Measurements from ENCODE around the gene TIMM10. TPM values are rescaled to one million over a fixed set of nuclear protein-coding genes. Genes with fewer than 3 reads are reported as not detected.
A peak's percentile ranks its signal among the peaks of the same experiment; 100 is the strongest.

Gene TIMM10
- total RNA-seq, 1 donor from 2014 or later, result 43.1 TPM

GRCh38 chr11:57504511-57504910 lies 26.0 kb downstream of the TIMM10 start:
- no peak overlapping the region for H3K4me3 ChIP-seq (ENCODE audit: low read depth, low read length)
- no peak for DNase-seq (ENCODE audit: low read depth)
- no peak for TF ChIP-seq CTCF (conservative IDR thresholded peaks at IDR 0.05; ENCODE audit: low read depth, low read length)

GRCh38 chr11:57502870-57503269 lies 27.7 kb downstream of the TIMM10 start:
- no peak for DNase-seq (ENCODE audit: low read depth)
- H3K4me3 ChIP-seq (ENCODE audit: low read depth, low read length), result no peak overlapping the region
- TF ChIP-seq CTCF (conservative IDR thresholded peaks at IDR 0.05; ENCODE audit: low read depth, low read length), result no peak

- DNase-seq (ENCODE audit: low read depth), result no peak
- H3K4me3 ChIP-seq (ENCODE audit: low read depth, low read length), result no peak overlapping the region
- TF ChIP-seq CTCF (conservative IDR thresholded peaks at IDR 0.05; ENCODE audit: low read depth, low read length), result no peak
These were observed 28.2 kb downstream of the TIMM10 start for GRCh38 chr11:57502376-57502775.

- TF ChIP-seq CTCF (conservative IDR thresholded peaks at IDR 0.05; ENCODE audit: low read depth, low read length), result no peak
- no peak overlapping the region for H3K4me3 ChIP-seq (ENCODE audit: low read depth, low read length)
- DNase-seq (ENCODE audit: low read depth), result no peak
These were observed 28.6 kb downstream of the TIMM10 start for GRCh38 chr11:57501953-57502352.

- no peak for TF ChIP-seq CTCF (conservative IDR thresholded peaks at IDR 0.05; ENCODE audit: low read depth, low read length)
- DNase-seq (ENCODE audit: low read depth), result no peak
- no peak overlapping the region for H3K4me3 ChIP-seq (ENCODE audit: low read depth, low read length)
These were observed 29.6 kb downstream of the TIMM10 start for GRCh38 chr11:57500926-57501325.

GRCh38 chr11:57500515-57500914 lies 30.0 kb downstream of the TIMM10 start:
- no peak overlapping the region for H3K4me3 ChIP-seq (ENCODE audit: low read depth, low read length)
- TF ChIP-seq CTCF (conservative IDR thresholded peaks at IDR 0.05; ENCODE audit: low read depth, low read length), result no peak
- DNase-seq (ENCODE audit: low read depth), result no peak

GRCh38 chr11:57499983-57500461 lies 30.5 kb downstream of the TIMM10 start:
- no peak for TF ChIP-seq CTCF (conservative IDR thresholded peaks at IDR 0.05; ENCODE audit: low read depth, low read length)
- H3K4me3 ChIP-seq (ENCODE audit: low read depth, low read length), result peak overlapping the region; percentile 49
- DNase-seq (ENCODE audit: low read depth), result no peak
